Esophagus squamous epithelium (tissue), 5 donors: ENCODE results near the gene RGS13. TPM values are rescaled to one million over a fixed set of nuclear protein-coding genes. Genes with fewer than 3 reads are reported as not detected.

ENCODE experiments used
- DNase-seq: peaks from one replicate; lab custom pipeline; 2025; lab: John Stamatoyannopoulos, UW
- H3K27ac ChIP-seq, 4 donors: fragments of 200-600 bp; sonication (generic); one replicate each; pipeline ENCODE4 v1.5.1; 2016 to 2019; ENCODE audit warnings: mild to moderate bottlenecking in 1 of 4
- H3K27me3 ChIP-seq, 4 donors: fragments of 200-600 bp; sonication (generic); 1 replicate in 3 of 4; 2 replicates in 1 of 4; pipeline versions ENCODE4 v1.5.1 to v1.6.0; 2017 to 2021; ENCODE audit warnings: antibody characterized with exemption in 1 of 4
- H3K36me3 ChIP-seq, 3 donors: fragments of 200-600 bp; sonication (generic); one replicate each; pipeline ENCODE4 v1.5.1; 2016 to 2019
- H3K4me1 ChIP-seq, 3 donors: fragments of 200-600 bp; sonication (generic); one replicate each; pipeline ENCODE4 v1.5.1; 2017 to 2019
- H3K4me3 ChIP-seq, 4 donors: fragments of 200-600 bp; sonication (generic); 1 replicate in 3 of 4; 2 replicates in 1 of 4; pipeline ENCODE4 v1.5.1; 2016 to 2019; ENCODE audit warnings: mild to moderate bottlenecking in 2 of 4, moderate library complexity in 1 of 4
- H3K9me3 ChIP-seq, 3 donors: fragments of 200-600 bp; sonication (generic); one replicate each; pipeline ENCODE4 v1.5.1; 2016 to 2019
- CTCF ChIP-seq, 6 experiments: fragments of 450-650 bp in 4 of 6; fragments of 200-600 bp in 2 of 6; sonication (generic) in 2 of 6; IDR thresholded peaks; one replicate each; pipeline ENCODE4 v1.5.1; 2016 to 2019; ENCODE audit warnings: antibody characterized with exemption in 6 of 6, mild to moderate bottlenecking in 4 of 6, moderate library complexity in 4 of 6
- POLR2A ChIP-seq, 4 donors: fragments of 450-650 bp; IDR thresholded peaks; one replicate each; pipeline ENCODE4 v1.6.1; 2017; ENCODE audit warnings: antibody characterized with exemption in 4 of 4, mild to moderate bottlenecking in 4 of 4, moderate library complexity in 3 of 4
- WGBS, 2 donors: methylation state at CpG; one replicate each; pipeline ENCODE4 v1.1.5; 2018; 5-methylcytosine and 5-hydroxymethylcytosine counted together
- intact Hi-C: fragments of 100-400 bp; cut with DNase I; formaldehyde crosslinking; loops from one replicate; pipeline ENCODE4 v1.15.0; 2022
- total RNA-seq, 4 donors: library from RNA; depleted of rRNA; stranded (reverse); fragments of >200 nt; gene quantifications; one replicate each; pipeline ENCODE4 v1.1.0, GENCODE V29; 2016
- donor health status: DM: yes; HTN: yes; CAD: no.

RGS13 gene
- total RNA-seq, 4 donors from 2014 or later: 0.06 to 2.9 TPM; not detected in 2

- TF ChIP-seq POLR2A (IDR thresholded peaks at IDR 0.05) (no peak), CTCF (IDR thresholded peaks at IDR 0.05) (no peak)
- Histone ChIP-seq H3K27me3 (no peaks in the 10 kb centered on the region), H3K36me3 (no peaks in the 10 kb centered on the region), H3K9me3 (no peaks in the 10 kb centered on the region), H3K27ac (no peak overlapping the region), H3K4me1 (no peaks in the 10 kb centered on the region), H3K4me3 (no peak overlapping the region)
- DNase-seq: no peak
- WGBS, 2 donors: 46 to 54% methylated on average over 6 of the region's 6 CpGs
- intact Hi-C loops: no loop called here
These were observed 5.2 kb upstream of the RGS13 start for GRCh38 chr1:192630521-192631287.

GRCh38 chr1:192631749-192632148 lies 4.2 kb upstream of the RGS13 start:
- intact Hi-C loops: no loop called here
- DNase-seq: no peak

GRCh38 chr1:192632188-192632587 lies 3.8 kb upstream of the RGS13 start:
- TF ChIP-seq CTCF (IDR thresholded peaks at IDR 0.05) (no peak), POLR2A (IDR thresholded peaks at IDR 0.05) (no peak)
- no peaks in the 10 kb centered on the region for H3K4me1 ChIP-seq
- intact Hi-C loops: no loop called here
- WGBS, 2 donors: 64 to 69% methylated on average over 3 of the region's 3 CpGs
- no peaks in the 10 kb centered on the region for H3K9me3 ChIP-seq
- no peak overlapping the region for H3K27ac ChIP-seq
- H3K27me3 ChIP-seq: no peaks in the 10 kb centered on the region
- H3K4me3 ChIP-seq: no peak overlapping the region
- no peak for DNase-seq
- no peaks in the 10 kb centered on the region for H3K36me3 ChIP-seq

More at GRCh38 chr1:192631749-192632148, 4.2 kb upstream of the RGS13 start:
- TF ChIP-seq POLR2A (IDR thresholded peaks at IDR 0.05): no peak
- TF ChIP-seq CTCF (IDR thresholded peaks at IDR 0.05): no peak
- Histone ChIP-seq H3K9me3 (no peaks in the 10 kb centered on the region), H3K4me1 (no peaks in the 10 kb centered on the region), H3K27ac (no peak overlapping the region), H3K27me3 (no peaks in the 10 kb centered on the region), H3K4me3 (no peak overlapping the region), H3K36me3 (no peaks in the 10 kb centered on the region)

GRCh38 chr1:192632641-192633532 lies 3.1 kb upstream of the RGS13 start:
- no peak overlapping the region for H3K27ac ChIP-seq
- WGBS, 2 donors: 59 to 70% methylated on average over 6 of the region's 6 CpGs
- H3K9me3 ChIP-seq: no peaks in the 10 kb centered on the region
- no peak for TF ChIP-seq CTCF (IDR thresholded peaks at IDR 0.05)
- no peak for TF ChIP-seq POLR2A (IDR thresholded peaks at IDR 0.05)
- H3K36me3 ChIP-seq: no peaks in the 10 kb centered on the region
- intact Hi-C loops: no loop called here
- no peak for DNase-seq
- no peak overlapping the region for H3K4me3 ChIP-seq
- H3K4me1 ChIP-seq: no peaks in the 10 kb centered on the region
- no peaks in the 10 kb centered on the region for H3K27me3 ChIP-seq
